Activated T-helper 1 cell treated with anti-CD3 and anti-CD28 coated beads, Interleukin-12 subunit alpha, Interleukin-12 subunit beta, Interleukin-2, Interleukin-4 antibody, amounts not matched to agents 30 ng/mL and 10 ng/mL and 1 ng/mL, durations not matched to agents 14 hours and 24 hours and 36 hours (primary cell): Measurements from ENCODE around the gene DOK5. TPM values are rescaled to one million over a fixed set of nuclear protein-coding genes. Genes with fewer than 3 reads are reported as not detected.

Source experiments
- DNase-seq: peaks from one replicate; pipeline ENCODE4 v3.0.0; 2021; ENCODE audit warnings: low spot score
- H3K27ac Mint-ChIP-seq: one replicate; pipeline ENCODE4 v1.8.0; 2021; ENCODE audit warnings: mild to moderate bottlenecking, mixed read lengths
- H3K27me3 Mint-ChIP-seq: one replicate; pipeline ENCODE4 v1.8.0; 2022; ENCODE audit warnings: mild to moderate bottlenecking, moderate library complexity, mixed read lengths; ENCODE audit not compliant: insufficient read depth
- H3K36me3 Mint-ChIP-seq: one replicate; pipeline ENCODE4 v1.8.0; 2021; ENCODE audit warnings: low read depth, mixed read lengths
- H3K4me1 Mint-ChIP-seq: one replicate; pipeline ENCODE4 v1.8.0; 2021; ENCODE audit warnings: low read depth, mixed read lengths
- H3K4me3 Mint-ChIP-seq: one replicate; pipeline ENCODE4 v1.8.0; 2021; ENCODE audit warnings: mild to moderate bottlenecking, moderate library complexity, mixed read lengths
- H3K9me3 Mint-ChIP-seq: one replicate; pipeline ENCODE4 v1.8.0; 2021; ENCODE audit warnings: mixed read lengths
- intact Hi-C: fragments of 100-400 bp; cut with micrococcal nuclease; formaldehyde crosslinking; loops from one replicate; pipeline ENCODE4 v1.15.1; 2024
- total RNA-seq: library from RNA; stranded (reverse); gene quantifications from 2 replicates; pipeline ENCODE4 v1.2.3, GENCODE V29; 2022

Gene DOK5
- total RNA-seq, 1 donor from 2014 or later, result 25.2 TPM

- no peak overlapping the region for H3K4me3 Mint-ChIP-seq
- DNase-seq, result no peak
- no peaks in the 10 kb centered on the region for H3K4me1 Mint-ChIP-seq
- H3K36me3 Mint-ChIP-seq, result no peaks in the 10 kb centered on the region
- H3K27ac Mint-ChIP-seq, result no peak overlapping the region
- H3K9me3 Mint-ChIP-seq, result peaks cover 6% of the 10 kb centered on the region
- intact Hi-C loops, result no loop called here
- no peaks in the 10 kb centered on the region for H3K27me3 Mint-ChIP-seq
These were observed 19.0 kb upstream of the DOK5 start for GRCh38 chr20:54456423-54456822.

- intact Hi-C loops, result no loop called here
- Mint-ChIP-seq H3K27ac (no peak overlapping the region), H3K27me3 (no peaks in the 10 kb centered on the region), H3K4me1 (no peaks in the 10 kb centered on the region), H3K4me3 (no peak overlapping the region), H3K9me3 (peaks cover 6% of the 10 kb centered on the region), H3K36me3 (no peaks in the 10 kb centered on the region)
- no peak for DNase-seq
These were observed 18.4 kb upstream of the DOK5 start for GRCh38 chr20:54456961-54457360.

- no peak for DNase-seq
- H3K4me1 Mint-ChIP-seq, result no peaks in the 10 kb centered on the region
- H3K27ac Mint-ChIP-seq, result no peak overlapping the region
- H3K36me3 Mint-ChIP-seq, result no peaks in the 10 kb centered on the region
- H3K9me3 Mint-ChIP-seq, result no peaks in the 10 kb centered on the region
- H3K4me3 Mint-ChIP-seq, result no peak overlapping the region
- H3K27me3 Mint-ChIP-seq, result no peaks in the 10 kb centered on the region
- intact Hi-C loops, result no loop called here
These were observed 17.2 kb upstream of the DOK5 start for GRCh38 chr20:54458219-54458618.

GRCh38 chr20:54459279-54459678 is 16.1 kb upstream of the DOK5 start:
- H3K4me1 Mint-ChIP-seq, result no peaks in the 10 kb centered on the region
- H3K27me3 Mint-ChIP-seq, result peaks cover 2% of the 10 kb centered on the region
- no peak for DNase-seq
- H3K27ac Mint-ChIP-seq, result no peak overlapping the region
- intact Hi-C loops, result no loop called here
- H3K9me3 Mint-ChIP-seq, result no peaks in the 10 kb centered on the region
- H3K4me3 Mint-ChIP-seq, result no peak overlapping the region
- no peaks in the 10 kb centered on the region for H3K36me3 Mint-ChIP-seq

- Mint-ChIP-seq H3K4me3 (no peak overlapping the region), H3K4me1 (no peaks in the 10 kb centered on the region), H3K27me3 (peaks cover 2% of the 10 kb centered on the region), H3K27ac (no peak overlapping the region), H3K9me3 (no peaks in the 10 kb centered on the region), H3K36me3 (no peaks in the 10 kb centered on the region)
- no peak for DNase-seq
- intact Hi-C loops, result no loop called here
These were observed 11.4 kb upstream of the DOK5 start for GRCh38 chr20:54464003-54464402.

- Mint-ChIP-seq H3K4me3 (no peak overlapping the region), H3K4me1 (no peaks in the 10 kb centered on the region), H3K27me3 (peaks cover 2% of the 10 kb centered on the region), H3K36me3 (no peaks in the 10 kb centered on the region), H3K9me3 (no peaks in the 10 kb centered on the region), H3K27ac (no peak overlapping the region)
- no peak for DNase-seq
- intact Hi-C loops, result no loop called here
These were observed 9.3 kb upstream of the DOK5 start for GRCh38 chr20:54466127-54466526.

GRCh38 chr20:54467622-54468021 is 7.8 kb upstream of the DOK5 start:
- Mint-ChIP-seq H3K27ac (peak overlapping the region; percentile 9), H3K9me3 (no peaks in the 10 kb centered on the region), H3K4me3 (no peak overlapping the region), H3K4me1 (no peaks in the 10 kb centered on the region), H3K27me3 (peaks cover 2% of the 10 kb centered on the region), H3K36me3 (no peaks in the 10 kb centered on the region)
- DNase-seq, result no peak
- intact Hi-C loops, result no loop called here

- H3K4me1 Mint-ChIP-seq, result no peaks in the 10 kb centered on the region
- no peaks in the 10 kb centered on the region for H3K9me3 Mint-ChIP-seq
- H3K4me3 Mint-ChIP-seq, result no peak overlapping the region
- no peaks in the 10 kb centered on the region for H3K36me3 Mint-ChIP-seq
- H3K27me3 Mint-ChIP-seq, result peaks cover 2% of the 10 kb centered on the region
- no peak overlapping the region for H3K27ac Mint-ChIP-seq
- intact Hi-C loops, result no loop called here
- DNase-seq, result no peak
These were observed 7.3 kb upstream of the DOK5 start for GRCh38 chr20:54468082-54468481.

- Mint-ChIP-seq H3K27ac (no peak overlapping the region), H3K9me3 (no peaks in the 10 kb centered on the region), H3K36me3 (no peaks in the 10 kb centered on the region), H3K4me1 (peaks cover under 1% of the 10 kb centered on the region), H3K4me3 (no peak overlapping the region), H3K27me3 (peaks cover 3% of the 10 kb centered on the region)
- DNase-seq, result no peak
- intact Hi-C loops, result no loop called here
These were observed 6.1 kb upstream of the DOK5 start for GRCh38 chr20:54469293-54469692.

GRCh38 chr20:54469952-54470351 is 5.4 kb upstream of the DOK5 start:
- Mint-ChIP-seq H3K4me3 (no peak overlapping the region), H3K4me1 (peaks cover 7% of the 10 kb centered on the region), H3K9me3 (no peaks in the 10 kb centered on the region), H3K36me3 (no peaks in the 10 kb centered on the region), H3K27ac (no peak overlapping the region), H3K27me3 (peaks cover 10% of the 10 kb centered on the region)
- DNase-seq, result no peak
- intact Hi-C loops, result loop anchor here (10.0 kb wide), 2 partner anchors 175 to 185 kb away; no protein-coding TSS in a partner anchor

- Mint-ChIP-seq H3K27ac (no peak overlapping the region), H3K9me3 (no peaks in the 10 kb centered on the region), H3K36me3 (no peaks in the 10 kb centered on the region), H3K4me1 (peaks cover 8% of the 10 kb centered on the region), H3K27me3 (peaks cover 13% of the 10 kb centered on the region), H3K4me3 (no peak overlapping the region)
- intact Hi-C loops, result loop anchor here (10.0 kb wide), 2 partner anchors 174 to 186 kb away; no protein-coding TSS in a partner anchor
- no peak for DNase-seq
These were observed 4.7 kb upstream of the DOK5 start for GRCh38 chr20:54470697-54471096.

- peaks cover 8% of the 10 kb centered on the region for H3K4me1 Mint-ChIP-seq
- H3K9me3 Mint-ChIP-seq, result no peaks in the 10 kb centered on the region
- H3K27ac Mint-ChIP-seq, result no peak overlapping the region
- DNase-seq, result no peak
- H3K27me3 Mint-ChIP-seq, result peaks cover 23% of the 10 kb centered on the region
- H3K4me3 Mint-ChIP-seq, result no peak overlapping the region
- intact Hi-C loops, result loop anchor here (10.0 kb wide), 2 partner anchors 172 to 188 kb away; no protein-coding TSS in a partner anchor
- H3K36me3 Mint-ChIP-seq, result no peaks in the 10 kb centered on the region
These were observed 2.8 kb upstream of the DOK5 start for GRCh38 chr20:54472607-54473006.

- intact Hi-C loops, result loop anchor here (10.0 kb wide), 2 partner anchors 171 to 189 kb away; no protein-coding TSS in a partner anchor
- Mint-ChIP-seq H3K27ac (no peak overlapping the region), H3K36me3 (no peaks in the 10 kb centered on the region), H3K4me1 (peaks cover 8% of the 10 kb centered on the region), H3K27me3 (peaks cover 23% of the 10 kb centered on the region), H3K9me3 (no peaks in the 10 kb centered on the region), H3K4me3 (no peak overlapping the region)
- no peak for DNase-seq
These were observed 2.1 kb upstream of the DOK5 start for GRCh38 chr20:54473340-54473739.

GRCh38 chr20:54474046-54474445 is 1.3 kb upstream of the DOK5 start:
- no peaks in the 10 kb centered on the region for H3K36me3 Mint-ChIP-seq
- H3K27ac Mint-ChIP-seq, result no peak overlapping the region
- H3K9me3 Mint-ChIP-seq, result no peaks in the 10 kb centered on the region
- no peak for DNase-seq
- peaks cover 23% of the 10 kb centered on the region for H3K27me3 Mint-ChIP-seq
- intact Hi-C loops, result loop anchor here (1.0 to 10.0 kb wide), 5 partner anchors 123 to 253 kb away; no protein-coding TSS in a partner anchor
- H3K4me3 Mint-ChIP-seq, result no peak overlapping the region
- H3K4me1 Mint-ChIP-seq, result peaks cover 8% of the 10 kb centered on the region
